DMS114 treated with DMSO at 0.1 percent for 48 hours (cell line): Measurements from ENCODE around the gene SPNS2.

ENCODE experiments used
- DNase-seq: peaks from one replicate; lab custom pipeline; 2025; ENCODE audit not compliant: unreplicated experiment; lab: John Stamatoyannopoulos, UW

The SPNS2 gene

DNA sequence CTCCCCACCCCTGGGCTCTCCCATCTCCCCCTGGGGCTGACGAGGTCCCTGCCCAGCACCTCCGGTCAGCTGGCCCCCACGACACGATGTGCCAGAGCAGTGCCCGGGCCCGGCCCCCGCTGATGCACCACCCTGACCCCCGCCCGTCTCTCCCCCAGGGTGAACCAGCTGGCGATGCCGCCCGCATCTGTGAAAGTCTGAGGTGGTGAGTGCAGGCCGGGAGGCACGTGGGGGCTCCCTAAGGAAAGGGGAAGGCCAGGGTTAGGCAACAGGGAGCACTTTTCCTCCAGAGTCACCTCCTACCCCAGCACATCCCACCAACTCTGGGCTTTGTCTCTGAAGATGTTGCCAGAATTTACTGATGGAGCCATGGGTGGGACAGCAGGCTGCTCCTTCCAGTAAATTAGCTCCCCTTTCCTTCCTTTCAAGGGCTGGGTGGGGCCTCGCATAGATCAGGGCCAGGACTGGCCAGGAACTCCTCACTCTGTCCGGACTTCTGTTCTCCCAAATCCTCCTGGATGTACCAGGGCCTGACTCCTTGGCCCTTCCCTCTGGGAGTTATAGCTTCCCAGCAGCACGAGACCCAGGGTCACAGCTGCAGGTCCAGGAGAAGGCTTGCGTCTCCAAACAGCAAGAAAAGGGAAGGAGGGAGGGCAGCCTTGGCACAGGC, 38.2 kb downstream of the SPNS2 start:
- no peak for DNase-seq

DNA sequence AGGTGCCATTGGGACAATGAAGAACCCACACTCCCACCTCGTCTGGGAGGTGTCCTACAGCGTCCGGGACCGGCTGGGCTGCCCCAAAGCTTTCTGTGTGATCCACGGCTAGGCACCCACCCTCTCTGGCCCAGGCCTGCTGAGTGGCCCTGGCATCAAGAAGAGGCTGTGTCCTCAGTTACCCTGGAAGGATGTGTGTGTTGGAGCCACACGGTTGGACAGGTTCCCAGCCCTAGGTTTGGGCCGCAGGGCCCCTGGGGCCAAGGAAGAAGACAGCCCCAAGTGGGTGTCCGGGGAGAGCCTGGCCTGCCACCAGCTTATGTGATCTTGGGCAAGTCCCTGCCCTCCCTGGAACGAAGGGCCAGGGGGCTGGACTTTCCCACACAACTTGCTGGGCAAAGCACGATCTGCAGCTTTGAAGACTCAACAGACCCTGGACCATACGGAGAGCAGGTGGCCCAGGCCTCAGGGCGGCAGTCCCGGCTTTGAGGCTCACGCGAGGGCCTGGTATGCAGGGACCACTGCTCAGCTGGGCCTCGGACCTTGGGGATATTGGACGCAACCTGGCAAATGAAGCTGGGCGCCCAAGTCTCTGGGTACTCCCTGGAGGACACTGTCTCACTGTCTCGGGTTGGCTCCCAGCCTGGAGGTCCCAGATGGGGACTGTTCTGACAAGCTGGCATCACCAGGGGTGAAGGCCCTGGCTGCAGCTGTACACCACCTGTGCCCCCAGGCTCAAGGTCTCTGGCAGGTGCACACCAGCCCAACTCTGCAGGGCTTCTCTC, 39.0 kb downstream of the SPNS2 start:
- DNase-seq = no peak

DNA sequence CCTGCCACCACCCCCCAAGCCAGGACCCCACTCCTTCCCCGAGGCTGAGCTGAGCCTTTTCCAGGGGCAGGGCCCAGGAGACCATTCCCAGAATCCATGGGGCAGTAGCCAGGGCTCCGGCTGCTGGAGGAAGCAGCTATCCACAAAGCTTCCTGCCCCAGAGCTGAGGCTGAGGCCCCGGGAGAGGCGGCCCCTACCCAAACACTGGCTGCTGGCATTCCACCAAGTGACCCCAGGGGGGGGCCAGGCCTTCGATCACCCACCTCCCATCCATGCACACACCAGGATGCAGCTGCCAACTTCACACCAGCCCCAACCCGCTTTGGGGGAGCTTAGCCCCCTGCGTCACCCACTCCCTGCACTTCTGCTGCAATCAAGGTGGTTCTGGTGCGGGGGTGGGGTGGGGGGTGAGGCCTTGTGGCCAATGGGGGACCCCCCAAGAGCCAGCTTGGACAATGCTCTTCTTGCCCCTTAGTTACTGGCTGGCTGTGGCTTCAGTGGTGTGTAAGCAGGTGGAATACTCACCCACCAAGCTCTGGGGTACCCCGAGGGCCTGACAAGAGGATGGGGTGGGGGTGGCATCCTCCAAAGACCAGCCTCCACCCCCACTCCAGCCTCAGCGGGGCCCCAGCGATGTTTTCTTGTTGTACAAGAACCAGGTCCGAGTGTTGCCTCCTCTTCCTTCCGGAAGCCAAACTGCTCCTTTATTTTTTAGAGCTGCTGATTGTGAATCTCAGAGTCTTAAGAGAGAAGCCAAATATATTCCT, 39.7 kb downstream of the SPNS2 start:
- no peak for DNase-seq

DNA sequence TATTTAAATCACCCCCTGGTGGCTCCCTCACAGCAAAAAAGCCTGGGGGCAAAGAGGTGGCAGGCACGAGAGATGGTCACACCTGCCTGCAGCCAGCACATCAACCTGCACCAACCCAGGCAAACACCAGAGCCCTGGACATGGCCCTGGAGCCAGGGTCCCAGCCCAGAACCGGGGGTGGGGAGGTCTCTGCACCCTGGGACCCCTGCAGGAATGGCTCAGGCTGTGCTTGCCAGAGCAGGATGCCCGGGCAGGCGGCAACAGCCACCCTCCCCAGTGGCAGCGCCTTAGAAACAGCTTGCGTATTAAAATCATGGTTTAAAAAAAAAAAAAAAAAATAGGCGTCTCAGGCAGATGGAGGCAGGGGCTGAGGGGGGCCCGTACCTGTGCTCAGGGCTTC, 40.3 kb downstream of the SPNS2 start:
- DNase-seq = no peak

DNA sequence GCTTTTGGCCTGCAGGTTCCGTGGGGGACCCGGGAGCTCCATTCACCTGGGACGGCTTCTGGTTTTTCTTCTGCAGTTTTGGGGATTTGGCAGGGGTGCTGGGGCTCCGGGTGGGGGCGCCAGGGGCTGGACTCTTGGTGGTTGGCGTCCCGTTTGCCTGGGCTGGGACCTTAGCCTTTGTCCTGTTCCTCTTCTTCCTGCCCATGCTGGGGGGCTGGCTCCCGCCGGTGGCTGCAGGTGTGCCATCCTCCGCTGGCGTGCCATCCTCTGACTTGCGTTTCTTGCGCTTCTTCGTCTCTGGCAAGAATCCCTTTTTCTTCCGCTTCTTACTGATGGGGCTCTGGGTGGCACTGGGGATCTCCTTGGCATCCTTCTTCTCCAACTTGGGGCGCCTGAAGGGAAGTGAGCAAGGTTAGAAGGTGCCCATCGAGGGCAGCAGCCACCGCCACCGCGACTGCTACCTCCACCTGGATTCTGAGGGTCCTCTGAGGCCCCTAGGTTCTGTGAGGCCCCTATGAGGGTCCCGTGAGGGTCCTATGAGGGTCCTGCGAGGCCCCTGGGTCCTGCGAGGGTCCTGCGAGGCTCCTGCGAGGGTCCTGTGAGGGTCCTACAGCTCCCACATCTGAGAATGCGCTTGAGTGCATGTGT, 41.0 kb downstream of the SPNS2 start:
- no peak for DNase-seq

DNA sequence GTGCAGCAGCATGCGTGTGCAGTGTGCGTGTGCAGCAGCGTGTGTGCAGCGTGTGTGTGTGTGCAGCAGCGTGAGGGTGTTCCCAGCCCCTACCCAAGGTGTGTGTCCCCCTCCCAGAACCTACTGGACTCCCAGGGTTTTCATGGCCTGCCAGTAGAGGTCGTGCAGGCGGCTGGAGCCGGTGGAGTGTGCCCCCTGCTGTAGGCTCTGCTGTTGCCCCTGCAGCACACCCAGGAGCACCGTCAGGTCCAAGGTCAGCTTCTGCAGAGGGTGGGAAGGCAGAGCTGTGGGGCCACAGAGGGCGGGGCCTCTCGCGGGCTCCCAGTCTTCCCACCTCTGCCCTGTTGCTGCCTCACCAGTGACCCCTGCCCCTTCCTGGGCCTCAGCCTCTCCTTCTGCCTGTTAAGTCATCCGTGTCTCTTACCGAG, 41.6 kb downstream of the SPNS2 start:
- no peak for DNase-seq

DNA sequence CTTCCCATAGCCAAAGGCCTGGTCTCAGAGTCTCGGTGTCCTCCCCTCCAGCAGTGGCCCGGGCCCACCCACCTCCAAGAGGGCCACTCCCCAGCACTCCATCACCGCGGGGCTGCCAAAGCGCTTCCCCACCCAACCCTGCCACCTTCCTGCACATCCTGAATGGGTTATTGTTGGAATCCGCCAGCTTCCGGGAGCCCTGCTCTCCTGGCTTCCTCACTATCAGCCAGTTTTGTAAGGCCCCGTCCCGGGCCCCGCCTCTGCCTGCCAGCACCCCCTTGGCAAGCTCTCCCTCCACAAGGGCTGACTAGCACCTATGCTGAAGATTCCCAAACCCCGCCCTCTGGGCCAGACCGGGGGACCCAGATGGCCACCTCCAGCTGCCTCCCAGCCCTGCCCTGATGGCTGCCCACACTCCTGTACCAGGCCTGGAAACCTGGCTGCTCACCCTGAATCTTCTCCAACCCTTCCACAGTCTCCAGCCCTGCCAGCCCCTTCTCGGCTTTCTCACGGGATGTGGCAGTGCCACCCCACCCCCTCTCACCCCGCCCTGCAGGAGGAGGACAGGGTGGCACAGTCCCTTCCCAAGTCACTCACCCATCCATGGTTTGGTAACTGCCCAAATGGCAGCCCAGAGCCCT, 42.1 kb downstream of the SPNS2 start:
- no peak for DNase-seq

DNA sequence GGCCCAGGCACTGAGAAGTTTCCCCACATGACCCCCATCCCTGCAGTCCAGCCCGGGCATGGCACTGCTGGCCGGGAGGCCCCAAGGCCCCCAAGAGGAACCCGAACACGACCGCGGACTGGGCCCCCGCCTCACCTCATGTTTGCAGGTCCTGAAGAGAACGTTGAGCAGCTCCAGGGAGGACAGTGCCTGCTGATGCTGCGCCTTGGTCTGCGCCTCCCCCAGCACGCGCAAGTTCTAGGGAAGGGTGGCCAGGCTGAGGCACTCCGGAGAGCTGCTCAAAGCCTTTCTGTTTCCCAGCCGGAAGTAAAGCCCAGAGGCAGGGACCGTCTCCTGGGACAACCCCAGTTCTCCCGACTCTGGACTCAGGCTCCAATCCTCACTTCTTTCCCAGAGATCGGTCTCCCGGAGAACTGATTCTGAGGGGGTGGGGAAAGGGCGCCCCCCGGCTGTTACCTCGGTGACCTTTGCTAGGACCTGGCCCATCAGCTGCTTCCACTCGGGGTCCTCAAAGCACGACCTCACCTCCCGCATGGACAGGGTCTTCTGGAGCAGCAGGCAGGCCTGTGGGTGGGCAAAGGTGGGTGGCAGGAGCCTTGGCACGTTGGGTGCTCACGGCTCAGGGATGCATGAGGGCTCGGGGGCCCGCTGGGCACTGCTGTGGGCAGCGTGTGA, 42.8 kb downstream of the SPNS2 start:
- DNase-seq = no peak

DNA sequence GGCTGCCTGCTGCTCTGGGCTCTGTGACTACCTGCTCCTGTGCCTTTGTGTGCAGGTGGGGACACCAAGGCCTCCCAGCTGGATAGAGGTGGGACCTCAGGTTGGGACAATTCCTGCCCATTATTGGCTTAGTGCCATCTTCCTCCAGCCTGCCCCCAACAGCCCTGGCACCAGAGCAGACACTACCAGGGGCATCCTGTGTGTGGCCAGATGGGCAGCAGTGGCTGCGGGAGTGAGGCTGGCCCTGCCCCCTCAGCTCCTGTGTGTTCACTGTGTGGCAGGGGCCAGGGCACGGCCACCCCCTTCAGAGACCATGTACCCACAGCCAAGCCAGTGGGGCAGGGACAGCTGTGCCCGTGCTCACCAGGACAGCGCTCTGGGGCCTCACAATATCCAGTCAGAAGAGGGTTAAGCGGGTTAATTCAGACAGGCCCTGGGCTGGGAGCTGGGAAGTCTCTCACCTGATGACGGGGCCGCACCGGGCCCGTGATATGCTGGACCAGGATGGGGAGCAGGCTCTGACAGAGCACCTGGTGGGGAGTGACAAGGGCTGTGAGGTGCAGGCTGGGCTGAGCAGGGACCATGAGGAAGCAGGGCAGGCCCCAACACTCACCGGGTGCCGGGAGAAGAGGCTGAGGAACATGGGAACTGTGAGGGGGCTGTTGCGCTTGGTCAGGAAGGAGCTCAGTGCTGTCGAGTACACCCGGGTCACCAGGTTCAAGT, 43.5 kb downstream of the SPNS2 start:
- no peak for DNase-seq

DNA sequence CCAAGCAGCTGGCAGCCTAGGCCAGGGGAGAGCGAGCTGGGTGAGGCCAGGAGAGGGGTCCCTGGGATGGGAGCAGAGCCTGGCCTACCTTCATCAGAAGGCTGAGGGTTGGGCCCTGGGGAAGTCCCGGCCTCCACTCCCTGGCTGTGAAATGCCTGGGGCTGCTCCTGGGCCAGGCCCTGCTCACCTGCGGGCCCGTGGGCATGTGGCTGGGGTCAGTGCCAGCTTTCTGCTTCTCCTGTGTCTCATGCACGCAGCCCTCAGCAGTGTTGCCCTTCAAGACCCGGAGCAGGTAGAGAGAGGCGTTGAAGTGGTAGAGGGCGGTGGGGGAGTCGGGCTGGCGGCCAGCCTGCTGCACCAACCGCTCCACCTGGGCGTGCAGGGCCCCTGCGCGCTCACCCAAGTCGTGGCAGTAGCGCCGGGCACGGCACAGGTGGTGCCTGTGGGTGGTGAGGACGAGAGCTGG, 44.1 kb downstream of the SPNS2 start:
- no peak for DNase-seq

DNA sequence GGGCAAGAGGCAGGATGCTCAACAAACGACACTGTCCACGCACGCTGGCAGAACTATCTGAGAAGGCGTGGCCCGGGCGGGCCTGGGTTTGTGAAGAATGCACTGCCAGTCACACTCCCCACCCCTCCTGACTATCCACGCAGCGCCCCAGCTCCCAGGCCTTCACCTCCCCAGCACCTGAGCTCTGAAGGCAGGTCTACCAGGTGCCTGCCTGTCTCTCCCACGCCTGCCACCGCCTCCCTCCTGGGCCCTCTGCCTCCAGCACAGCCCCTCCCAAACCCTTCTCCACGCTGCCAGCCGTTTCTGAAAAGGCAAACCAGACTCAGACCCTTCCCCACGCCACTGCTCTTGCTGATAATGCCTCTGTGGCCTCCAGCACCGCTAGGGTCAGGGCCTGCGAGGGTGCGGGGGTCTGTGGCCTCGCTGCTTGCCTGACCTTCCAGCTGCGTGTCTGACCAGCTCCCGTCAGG, 44.9 kb downstream of the SPNS2 start:
- DNase-seq = no peak

DNA sequence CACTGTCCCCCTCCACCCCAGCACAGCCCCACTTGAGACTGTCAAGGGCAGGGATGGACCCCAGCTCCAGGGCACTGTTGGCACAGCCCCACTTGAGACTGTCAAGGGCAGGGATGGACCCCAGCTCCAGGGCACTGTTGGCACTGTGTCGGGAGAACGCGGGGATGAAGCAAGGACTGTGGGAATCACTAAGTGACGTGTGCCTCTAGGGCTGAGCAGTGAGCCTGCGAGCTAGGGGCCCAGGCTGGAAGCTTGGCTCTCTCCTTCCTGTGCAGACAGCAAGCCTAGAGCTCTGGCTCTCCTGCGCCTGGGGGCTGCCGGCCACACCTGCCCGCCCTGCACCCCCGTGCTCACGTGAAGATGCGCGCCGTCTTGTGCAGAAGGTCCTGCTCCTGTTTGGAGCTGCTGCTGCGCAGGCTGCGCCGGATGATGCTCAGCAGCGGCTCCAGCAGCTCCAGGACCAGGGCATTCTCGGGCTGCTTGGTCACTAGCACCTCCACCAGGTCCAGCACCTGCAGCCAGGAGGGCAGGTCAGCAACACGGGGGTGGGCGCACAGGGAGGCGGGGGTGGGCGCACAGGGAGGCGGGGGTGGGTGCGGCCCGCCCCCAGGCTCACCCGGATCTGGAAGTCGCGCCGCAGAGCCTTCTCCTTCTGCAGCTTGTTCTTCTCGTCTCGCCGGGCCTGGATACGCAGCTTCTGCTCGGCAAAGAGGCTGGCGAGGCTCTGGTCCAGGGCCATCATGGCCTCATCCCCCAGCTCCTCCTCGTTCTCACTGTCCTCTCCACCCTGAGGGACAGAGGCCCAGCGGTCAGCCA, 45.7 kb downstream of the SPNS2 start:
- no peak for DNase-seq

DNA sequence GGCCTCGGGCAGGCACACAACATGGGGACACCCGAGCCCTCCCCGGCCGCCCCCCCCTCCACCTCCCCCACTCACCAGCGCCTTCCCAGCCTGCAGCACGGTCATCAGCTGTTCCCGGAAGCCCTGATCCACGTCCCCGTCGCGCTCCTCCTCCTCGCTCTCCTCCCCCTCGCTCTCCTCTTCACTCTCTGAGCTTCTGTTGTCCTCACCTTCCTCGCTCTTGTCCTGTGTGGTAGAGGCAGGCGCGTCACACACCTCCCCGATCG, 46.2 kb downstream of the SPNS2 start:
- DNase-seq = no peak

DNA sequence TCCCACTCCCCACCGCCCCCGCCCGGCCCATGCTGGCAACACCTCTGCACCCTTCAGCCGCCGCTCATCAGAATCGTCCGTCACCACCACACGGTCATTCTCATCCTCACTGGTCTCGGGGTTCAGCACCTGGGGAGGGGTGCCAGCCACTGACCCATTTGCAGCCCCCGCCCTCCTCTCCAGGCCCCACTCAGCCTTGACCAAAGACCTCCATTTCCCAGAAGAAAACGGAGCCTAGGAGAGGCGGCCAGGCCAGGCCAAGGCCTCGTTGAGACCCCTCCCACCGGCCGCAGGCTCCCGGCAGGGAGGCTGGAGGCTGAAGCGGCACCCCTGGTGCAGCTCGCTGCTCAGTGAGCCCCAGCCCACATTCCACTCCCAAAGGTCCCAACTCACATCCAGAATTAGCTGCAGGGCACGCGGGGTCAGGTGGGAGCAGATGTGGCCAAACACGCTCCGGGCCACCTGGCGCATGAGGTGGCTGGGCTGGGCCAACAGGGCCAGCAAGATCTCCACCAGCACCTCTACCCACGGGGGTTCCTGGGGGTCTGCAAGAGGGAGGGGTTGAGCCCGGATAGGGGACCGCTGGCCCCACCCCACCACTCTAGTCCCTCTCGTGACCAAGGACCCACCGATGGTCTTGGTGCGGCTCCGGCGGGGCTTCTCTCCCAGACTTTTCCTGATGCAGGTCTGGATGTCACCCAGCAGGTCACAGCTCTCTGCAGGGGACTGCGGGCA, 46.7 kb downstream of the SPNS2 start:
- DNase-seq = no peak

DNA sequence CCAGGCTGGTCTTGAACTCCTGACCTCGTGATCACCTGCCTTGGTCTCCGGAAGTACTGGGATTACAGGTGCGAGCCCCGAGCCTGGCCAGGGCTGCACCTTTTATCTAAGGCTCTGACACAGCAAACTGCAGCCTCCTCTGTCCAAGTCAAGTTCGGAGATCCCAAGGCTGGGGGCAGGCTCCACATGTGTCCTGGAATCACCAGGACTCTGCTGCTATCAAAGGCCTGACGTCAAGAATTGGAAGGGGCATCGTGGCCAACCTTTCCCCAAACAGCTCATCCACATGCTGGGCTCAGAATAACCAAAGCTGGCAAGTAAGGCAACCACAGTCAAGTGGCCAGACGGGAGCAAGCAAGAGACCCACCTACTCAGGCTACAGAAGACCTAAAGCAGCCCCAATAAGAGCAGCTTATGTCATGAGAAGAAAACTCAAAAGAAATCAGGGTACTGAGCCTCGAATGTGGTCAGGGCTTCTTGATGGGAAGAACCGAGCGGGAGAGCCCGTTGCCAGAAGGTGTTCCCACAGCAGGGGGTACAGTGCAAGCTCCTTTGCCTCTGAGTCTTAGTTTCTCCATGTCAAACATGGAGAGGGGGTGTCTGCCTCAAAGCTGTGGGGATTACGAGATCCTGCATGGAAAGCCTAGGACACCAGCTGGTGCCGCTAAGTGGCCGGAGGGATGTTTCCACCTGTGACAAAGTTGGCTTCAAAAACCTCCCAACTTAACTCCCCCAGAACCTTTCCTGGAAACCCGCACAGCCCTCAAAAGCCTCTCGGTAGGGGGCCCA, 48.6 kb downstream of the SPNS2 start:
- DNase-seq = no peak

DNA sequence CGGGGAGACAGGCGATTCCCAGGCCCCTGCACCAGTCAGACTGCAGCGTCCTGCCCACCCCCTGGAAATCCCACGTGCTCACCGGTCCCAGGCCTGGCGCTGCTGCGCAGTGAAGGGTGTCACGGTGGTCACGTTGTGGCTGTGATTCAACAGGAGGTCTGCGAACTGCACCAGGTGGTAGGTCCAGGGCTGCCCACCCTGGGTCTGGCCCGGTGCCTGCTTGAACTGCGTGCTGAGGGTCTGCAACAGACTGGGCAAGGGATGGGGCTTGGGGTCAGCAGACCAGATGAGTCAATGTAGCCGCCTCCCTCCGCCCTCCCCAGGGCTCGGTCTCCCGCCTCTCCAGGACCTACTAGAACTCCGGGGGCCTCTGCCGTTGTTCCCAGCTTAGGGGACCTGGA, 49.4 kb downstream of the SPNS2 start:
- no peak for DNase-seq

DNA sequence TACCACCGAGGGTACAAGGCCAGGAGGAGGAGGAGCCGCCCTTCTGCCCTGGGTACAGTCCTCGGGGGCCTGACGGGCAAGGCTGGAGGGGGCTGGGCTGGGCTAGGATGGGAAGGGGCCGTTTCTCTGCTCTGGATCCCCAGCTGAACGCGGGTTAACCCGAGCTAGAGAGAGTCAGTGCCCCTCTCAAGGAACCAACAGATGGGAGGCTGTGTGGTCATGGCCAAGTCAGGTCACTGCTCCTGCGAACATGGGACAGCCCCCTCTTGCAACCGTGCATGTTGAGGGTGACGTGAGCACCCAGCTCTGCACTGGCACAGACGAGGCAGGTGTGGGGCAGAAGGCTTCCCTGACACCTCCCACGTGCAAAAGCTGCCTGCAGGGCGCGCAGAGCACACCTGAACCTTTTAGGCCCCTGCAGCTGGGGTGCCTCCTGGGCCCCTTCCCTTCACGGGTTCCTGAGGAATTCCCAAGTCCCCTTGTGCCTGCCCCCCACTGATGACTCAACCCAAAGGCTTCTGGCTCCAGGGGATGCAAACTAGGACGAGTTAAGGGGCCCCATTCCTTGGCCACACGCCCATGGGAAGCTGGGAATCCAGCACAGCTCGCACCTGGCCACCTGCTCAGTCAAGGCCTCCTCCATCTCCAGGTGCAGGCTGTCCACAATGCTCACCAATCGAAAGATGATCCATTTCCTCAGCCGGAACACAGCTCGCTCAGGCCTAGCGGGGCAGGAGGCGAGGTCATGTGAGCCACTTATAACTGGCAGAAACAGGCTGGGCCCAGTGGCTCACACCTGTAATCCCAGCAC, 50.2 kb downstream of the SPNS2 start:
- DNase-seq = no peak
